Kidney (tissue), 14 donors: ENCODE results near the gene MMP2. TPM values are rescaled to one million over a fixed set of nuclear protein-coding genes. Genes with fewer than 3 reads are reported as not detected.

Source experiments
- DNase-seq, 5 donors: peaks; one replicate each; pipeline ENCODE4 v3.0.0-alpha.2; 2013 to 2020
- FAIRE-seq: peaks from 2 replicates; lab custom pipeline; 2012; peaks lifted over from hg19 to GRCh38; lab: Jason Lieb, UNC
- H3K27ac ChIP-seq, 2 donors: one replicate each; pipeline ENCODE4 v1.7.0; 2013; ENCODE audit warnings: low read depth in 2 of 2, low read length in 2 of 2, inconsistent platforms in 1 of 2
- H3K27me3 ChIP-seq: one replicate; pipeline ENCODE4 v1.7.1; 2013; ENCODE audit warnings: low read length, inconsistent platforms; ENCODE audit not compliant: control insufficient read depth, insufficient read depth
- H3K36me3 ChIP-seq, 3 donors: one replicate each; pipeline versions ENCODE4 v1.7.0 to v1.7.1; 2013; ENCODE audit warnings: low read length in 3 of 3, control low read depth in 1 of 3, inconsistent platforms in 1 of 3; ENCODE audit not compliant: insufficient read depth in 3 of 3, control insufficient read depth in 2 of 3
- H3K4me1 ChIP-seq, 3 donors: one replicate each; pipeline versions ENCODE4 v1.7.0 to v1.7.1; 2013; ENCODE audit warnings: low read length in 3 of 3, inconsistent platforms in 1 of 3, low read depth in 1 of 3; ENCODE audit not compliant: control insufficient read depth in 2 of 3, insufficient read depth in 2 of 3
- H3K4me3 ChIP-seq, 3 donors: one replicate each; pipeline versions ENCODE4 v1.7.0 to v1.8.1; 2013; ENCODE audit warnings: low read length in 3 of 3, control low read depth in 1 of 3, inconsistent platforms in 1 of 3
- H3K9ac ChIP-seq, 3 donors: one replicate each; pipeline versions ENCODE4 v1.7.0 to v1.7.1; 2013; ENCODE audit warnings: low read length in 3 of 3, control low read depth in 1 of 3, inconsistent platforms in 1 of 3
- H3K9me3 ChIP-seq, 3 donors: one replicate each; pipeline versions ENCODE4 v1.7.0 to v1.7.1; 2013; ENCODE audit warnings: low read length in 3 of 3, control low read depth in 1 of 3, inconsistent platforms in 1 of 3; ENCODE audit not compliant: control insufficient read depth in 2 of 3, insufficient read depth in 1 of 3
- CTCF ChIP-seq: IDR thresholded peaks from 3 replicates; pipeline ENCODE4 v1.5.1; 2012; ENCODE audit warnings: mild to moderate bottlenecking, moderate library complexity, borderline replicate concordance; ENCODE audit not compliant: insufficient read depth; ENCODE audit errors: extremely low read depth
- intact Hi-C: fragments of 100-400 bp; cut with DNase I; formaldehyde crosslinking; loops from one replicate; pipeline ENCODE4 v1.11.1; 2022
- polyA plus RNA-seq: library from polyadenylated mRNA; stranded (reverse); fragments of 350-450 nt; fragmentation: Illumina TruSeq; extraction: RNeasy Lipid Tissue Mini Kit (QIAGEN cat#74804); gene quantifications from one replicate; pipeline ENCODE4 v1.2.3, GENCODE V29; 2014; ENCODE audit warnings: low read depth, low replicate concordance; ENCODE audit not compliant: insufficient read depth
- total RNA-seq: library from RNA; stranded (reverse); fragmentation: NEBNext Ultra II Directional; extraction: Animal tissue kit (Norgen Biotek cat#: 25700); gene quantifications from one replicate; pipeline ENCODE4 v1.2.1, GENCODE V29; 2021
- donor health status: control.
- donor health status: control.
- donor health status: control.
- donor health status: control.
- donor health status: control.
- donor health status: DM: yes; HTN: yes; CAD: no.
- donor health status: Normal renal cell carcinoma (clear cell type).

Gene MMP2
- total and polyA plus RNA-seq, 2 donors from 2014 or later, result 44.3 to 101 TPM

- FAIRE-seq (no peak), DNase-seq (peak in 1 of 5 donors; percentile 33)
- Histone ChIP-seq H3K4me3 (no peak overlapping the region), H3K9me3 (no peaks in the 10 kb centered on the region), H3K36me3 (no peaks in the 10 kb centered on the region), H3K4me1 (no peaks in the 10 kb centered on the region), H3K27me3 (no peaks in the 10 kb centered on the region), H3K9ac (no peak overlapping the region), H3K27ac (no peak overlapping the region)
- intact Hi-C loops, result no loop called here
- TF ChIP-seq CTCF, result no peak
Observed at GRCh38 chr16:55444754-55445485, 34.1 kb upstream of the MMP2 start.

- Histone ChIP-seq H3K36me3 (no peaks in the 10 kb centered on the region), H3K9ac (no peak overlapping the region), H3K9me3 (no peaks in the 10 kb centered on the region), H3K4me1 (no peaks in the 10 kb centered on the region), H3K27me3 (no peaks in the 10 kb centered on the region), H3K27ac (no peak overlapping the region), H3K4me3 (no peak overlapping the region)
- no peak for FAIRE-seq
- no peak for DNase-seq
- intact Hi-C loops, result no loop called here
- TF ChIP-seq CTCF, result no peak
Observed at GRCh38 chr16:55447231-55447630, 31.8 kb upstream of the MMP2 start.

- FAIRE-seq (no peak), DNase-seq (no peak)
- Histone ChIP-seq H3K9ac (no peak overlapping the region), H3K4me1 (no peaks in the 10 kb centered on the region), H3K9me3 (no peaks in the 10 kb centered on the region), H3K36me3 (no peaks in the 10 kb centered on the region), H3K4me3 (no peak overlapping the region), H3K27ac (no peak overlapping the region), H3K27me3 (no peaks in the 10 kb centered on the region)
- TF ChIP-seq CTCF, result no peak
- intact Hi-C loops, result no loop called here
Observed at GRCh38 chr16:55452996-55453395, 26.0 kb upstream of the MMP2 start.

GRCh38 chr16:55453909-55454308 lies 25.1 kb upstream of the MMP2 start:
- no peak overlapping the region for H3K4me3 ChIP-seq
- FAIRE-seq (no peak), DNase-seq (no peak)
- H3K4me1 ChIP-seq, result no peaks in the 10 kb centered on the region
- H3K36me3 ChIP-seq, result no peaks in the 10 kb centered on the region
- no peak overlapping the region for H3K27ac ChIP-seq
- intact Hi-C loops, result no loop called here
- TF ChIP-seq CTCF, result no peak
- H3K9me3 ChIP-seq, result no peaks in the 10 kb centered on the region
- no peak overlapping the region for H3K9ac ChIP-seq
- H3K27me3 ChIP-seq, result no peaks in the 10 kb centered on the region
